OCI-M2 (cell line): ENCODE measurements around the gene TMPRSS11A.

Source experiments
- DNase-seq: peaks from one replicate; lab custom pipeline; 2025; ENCODE audit not compliant: unreplicated experiment; lab: John Stamatoyannopoulos, UW

TMPRSS11A gene, protein sequence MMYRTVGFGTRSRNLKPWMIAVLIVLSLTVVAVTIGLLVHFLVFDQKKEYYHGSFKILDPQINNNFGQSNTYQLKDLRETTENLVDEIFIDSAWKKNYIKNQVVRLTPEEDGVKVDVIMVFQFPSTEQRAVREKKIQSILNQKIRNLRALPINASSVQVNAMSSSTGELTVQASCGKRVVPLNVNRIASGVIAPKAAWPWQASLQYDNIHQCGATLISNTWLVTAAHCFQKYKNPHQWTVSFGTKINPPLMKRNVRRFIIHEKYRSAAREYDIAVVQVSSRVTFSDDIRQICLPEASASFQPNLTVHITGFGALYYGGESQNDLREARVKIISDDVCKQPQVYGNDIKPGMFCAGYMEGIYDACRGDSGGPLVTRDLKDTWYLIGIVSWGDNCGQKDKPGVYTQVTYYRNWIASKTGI

DNA sequence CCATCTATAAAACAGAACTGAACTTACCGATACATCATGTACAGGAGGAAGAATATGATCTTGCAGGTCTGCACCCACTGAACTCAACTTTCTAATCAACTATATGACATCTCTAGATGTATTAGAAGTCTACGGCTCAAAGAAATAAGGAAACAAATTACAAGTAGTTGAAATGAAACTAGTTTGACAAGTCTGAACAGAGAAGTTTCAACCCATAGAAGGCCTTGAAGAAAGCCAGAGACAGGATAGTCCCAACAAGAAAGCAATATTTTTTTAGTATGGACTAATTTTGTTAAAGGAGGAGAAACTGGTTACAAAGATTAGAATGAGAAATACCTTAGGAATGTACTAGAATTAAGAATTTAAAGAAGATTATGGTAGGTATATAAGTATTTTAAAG lies at the start of gene TMPRSS11A:
Gene TMPRSS11A (minus strand): TSS at position 138 of the 400 bp plus-strand sequence. CDS start 100 bp downstream, at position 38.
- DNase-seq = no peak

DNA sequence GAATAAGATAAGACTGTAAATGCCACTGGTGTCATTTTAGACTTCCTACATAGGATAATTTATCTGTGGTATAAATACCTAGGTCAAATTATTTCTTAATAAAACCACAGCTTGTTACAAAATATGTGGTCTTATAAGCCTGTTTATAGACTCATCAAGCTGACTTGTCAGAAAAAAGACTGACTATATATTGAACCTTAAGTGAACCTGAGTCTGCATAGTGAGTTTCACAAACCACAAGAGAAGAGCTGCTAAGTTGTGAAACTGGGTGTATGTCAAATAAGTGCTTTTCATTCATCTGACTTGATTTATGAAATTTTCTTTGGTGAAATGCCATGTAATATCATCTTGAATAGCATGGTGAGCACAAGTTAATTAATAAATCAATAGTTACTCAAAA lies 48.4 kb upstream of the TMPRSS11A start:
- no peak for DNase-seq

DNA sequence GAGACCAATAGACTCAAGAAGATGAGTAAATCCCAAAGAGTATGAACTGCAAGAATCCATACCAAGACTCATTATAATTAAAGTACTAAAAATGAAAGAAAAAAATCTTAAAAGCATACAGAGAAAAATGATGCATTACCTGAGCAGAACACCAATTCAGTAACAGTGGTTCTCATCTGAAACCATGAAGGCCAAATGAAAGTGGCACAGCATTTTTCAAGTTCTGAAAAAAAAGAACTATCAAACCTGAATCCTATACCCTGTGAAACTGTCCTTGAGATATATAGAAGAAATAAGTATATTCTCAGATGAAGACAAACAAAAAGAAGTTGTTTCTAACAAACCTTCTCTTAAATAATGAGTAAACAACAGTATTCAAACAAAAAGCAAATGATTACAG lies 39.6 kb upstream of the TMPRSS11A start:
- no peak for DNase-seq

GRCh38 chr4:67996127-67996526 lies 32.8 kb upstream of the TMPRSS11A start:
- DNase-seq = no peak

DNA sequence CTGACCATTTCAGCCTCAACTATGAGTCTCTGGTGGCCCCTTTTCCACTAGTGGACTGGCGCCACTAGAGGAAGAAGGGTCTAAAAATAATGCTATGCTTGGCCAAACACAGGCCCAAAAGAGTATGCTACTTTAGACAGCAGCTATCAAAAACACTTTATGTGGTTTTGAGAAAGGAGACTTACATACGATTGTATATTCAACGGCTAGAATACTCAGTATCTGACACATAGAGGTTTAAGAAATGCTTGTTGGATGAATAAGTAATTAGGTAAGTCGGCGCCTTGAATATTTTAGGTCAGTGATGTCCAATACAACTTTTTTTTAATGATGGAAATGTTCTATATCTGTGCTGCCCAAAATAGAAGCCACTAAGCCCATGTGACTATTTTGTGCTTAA lies 25.7 kb upstream of the TMPRSS11A start:
- DNase-seq = no peak

DNA sequence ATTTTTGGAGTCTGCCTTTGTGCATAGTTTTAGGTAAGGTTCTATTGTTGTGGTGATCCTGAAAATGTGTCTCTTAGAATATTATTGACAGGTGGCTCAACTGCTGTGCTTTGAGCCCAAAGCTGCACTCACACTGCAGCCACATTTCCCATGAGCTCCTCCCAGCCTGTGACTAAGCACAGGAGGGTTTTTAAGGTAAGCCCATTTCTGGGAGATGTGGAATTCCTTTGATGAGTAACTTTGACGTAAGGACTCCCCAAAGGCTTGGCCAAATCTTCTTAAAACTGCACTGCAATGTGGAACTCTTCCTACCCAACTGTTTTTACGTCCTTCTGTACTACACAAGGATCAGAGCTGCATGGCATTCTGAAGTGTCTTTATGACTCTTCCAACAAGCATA lies 20.0 kb upstream of the TMPRSS11A start:
- no peak for DNase-seq

DNA sequence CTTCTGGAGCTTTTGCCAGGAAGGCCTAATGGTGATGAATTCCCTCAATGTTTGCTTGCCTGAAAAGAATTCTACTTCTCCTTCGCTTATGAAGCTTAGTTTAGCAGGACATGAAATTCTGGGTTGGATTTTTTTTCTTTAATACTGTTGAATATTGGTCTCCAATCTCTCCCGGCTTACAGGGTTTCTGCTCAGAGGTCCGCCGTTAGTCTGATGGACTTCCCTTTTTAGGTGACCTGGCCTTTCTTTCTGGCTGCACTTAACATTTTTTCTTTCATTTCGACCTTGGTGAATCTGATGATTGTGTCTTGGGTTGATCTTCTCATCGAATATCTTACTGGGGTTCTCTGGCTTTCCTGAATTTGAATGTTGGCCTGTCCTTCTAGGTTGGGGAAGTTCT lies 17.2 kb upstream of the TMPRSS11A start:
- DNase-seq = no peak

- no peak for DNase-seq
These were observed 10.3 kb upstream of the TMPRSS11A start for GRCh38 chr4:67973608-67974007.

DNA sequence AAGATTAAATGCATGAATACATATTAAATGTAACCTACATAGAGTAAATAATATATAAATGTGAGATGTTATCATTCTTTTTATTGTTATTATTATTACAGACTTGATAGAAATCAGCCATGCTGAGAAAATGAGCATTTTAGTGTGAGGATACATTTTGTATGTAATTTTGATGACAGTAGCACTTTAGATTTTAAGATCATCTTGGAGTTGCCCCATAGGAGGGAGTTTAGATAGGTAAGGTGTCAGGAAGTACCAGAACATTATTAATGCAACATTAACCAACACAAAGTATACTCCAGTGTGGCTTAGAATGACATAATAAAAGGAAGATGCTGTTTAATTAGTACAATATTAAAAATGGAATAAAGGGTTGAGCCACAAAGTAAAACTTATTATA lies 8.4 kb downstream of the TMPRSS11A start:
- DNase-seq = no peak

- DNase-seq = no peak
These were observed 22.2 kb downstream of the TMPRSS11A start for GRCh38 chr4:67941074-67941473.

DNA sequence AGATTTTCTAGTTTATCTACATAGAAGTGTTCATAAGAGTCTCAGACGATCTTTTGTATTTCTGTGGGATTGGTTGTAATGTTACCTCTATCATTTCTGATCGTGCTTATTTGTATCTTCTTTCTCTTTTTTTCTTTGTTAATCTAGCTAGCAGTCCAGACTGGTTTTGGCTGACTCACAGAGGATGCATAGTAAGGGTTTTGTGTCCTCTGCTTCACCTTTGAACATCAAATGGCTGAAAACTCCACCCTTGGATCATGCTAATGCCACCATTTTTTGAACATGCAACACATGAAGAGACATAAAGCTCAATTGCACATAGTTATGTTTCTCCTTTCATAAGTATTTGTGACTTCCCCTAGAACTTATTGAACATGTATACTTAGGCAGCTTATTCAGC lies 22.8 kb downstream of the TMPRSS11A start:
- DNase-seq = no peak

DNA sequence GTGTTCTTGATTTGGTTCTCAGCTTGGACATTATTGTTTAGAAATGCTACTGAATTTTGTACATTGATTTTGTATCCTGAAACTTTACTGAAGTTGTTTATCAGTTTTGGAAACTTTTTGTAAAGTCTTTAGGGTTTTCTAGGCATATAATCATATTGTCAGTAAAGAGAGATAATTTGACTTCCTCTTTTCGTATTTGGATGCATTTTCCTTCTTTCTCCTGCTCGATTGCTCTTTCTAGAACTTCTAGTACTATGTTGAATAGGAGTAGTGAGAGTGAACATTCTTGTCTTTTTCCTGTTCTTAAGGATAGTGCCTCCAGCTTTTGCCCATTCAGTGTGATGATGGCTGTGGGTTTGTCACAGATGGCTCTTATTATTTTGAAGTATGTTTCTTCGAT lies 24.1 kb downstream of the TMPRSS11A start:
- DNase-seq = peak; percentile 8

- no peak for DNase-seq
These were observed 27.4 kb downstream of the TMPRSS11A start for GRCh38 chr4:67935888-67936287.

DNA sequence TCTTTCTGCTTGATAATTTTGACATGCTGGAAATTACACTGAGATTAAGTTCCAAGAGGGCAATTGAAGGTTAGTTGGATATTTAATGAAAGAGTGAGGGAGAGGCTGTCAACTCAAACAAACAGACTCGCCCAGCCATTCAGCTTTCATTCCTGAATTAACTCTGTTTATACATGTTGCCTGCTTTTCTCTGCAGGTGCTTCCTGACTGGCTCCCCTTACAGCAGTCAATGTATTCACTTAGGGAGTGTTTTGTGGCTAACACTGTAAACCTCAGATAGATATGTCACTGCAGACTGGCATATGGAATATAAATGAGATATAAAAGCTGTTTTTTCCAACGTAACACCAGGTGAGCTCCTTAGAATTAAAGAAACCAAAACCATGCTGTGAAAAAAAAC lies 28.7 kb downstream of the TMPRSS11A start:
- no peak for DNase-seq

- DNase-seq = no peak
These were observed 29.5 kb downstream of the TMPRSS11A start for GRCh38 chr4:67933755-67934154.

DNA sequence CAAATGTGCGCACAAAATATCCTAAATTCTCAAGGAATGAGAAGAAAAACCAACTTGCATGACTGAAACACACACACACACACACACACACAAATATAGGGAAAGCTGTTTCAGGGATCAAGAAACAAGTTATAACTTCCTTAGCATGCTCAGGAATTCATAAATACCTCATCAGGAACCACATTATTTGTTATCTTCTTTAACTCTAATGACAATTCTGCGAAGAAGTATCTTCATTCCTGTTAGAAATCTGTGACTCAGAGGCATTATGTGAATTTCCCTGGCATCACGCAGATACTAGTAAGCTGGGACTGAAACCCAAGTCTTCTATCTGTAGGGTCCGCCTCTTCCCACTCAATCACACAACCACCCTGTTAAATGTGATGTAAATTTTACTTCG lies 30.3 kb downstream of the TMPRSS11A start:
- DNase-seq = no peak

- DNase-seq = no peak
These were observed 32.0 kb downstream of the TMPRSS11A start for GRCh38 chr4:67931256-67931655.

GRCh38 chr4:67929426-67929825 lies 33.9 kb downstream of the TMPRSS11A start:
- DNase-seq = no peak

GRCh38 chr4:67928546-67928945 lies 34.7 kb downstream of the TMPRSS11A start:
- DNase-seq = no peak

DNA sequence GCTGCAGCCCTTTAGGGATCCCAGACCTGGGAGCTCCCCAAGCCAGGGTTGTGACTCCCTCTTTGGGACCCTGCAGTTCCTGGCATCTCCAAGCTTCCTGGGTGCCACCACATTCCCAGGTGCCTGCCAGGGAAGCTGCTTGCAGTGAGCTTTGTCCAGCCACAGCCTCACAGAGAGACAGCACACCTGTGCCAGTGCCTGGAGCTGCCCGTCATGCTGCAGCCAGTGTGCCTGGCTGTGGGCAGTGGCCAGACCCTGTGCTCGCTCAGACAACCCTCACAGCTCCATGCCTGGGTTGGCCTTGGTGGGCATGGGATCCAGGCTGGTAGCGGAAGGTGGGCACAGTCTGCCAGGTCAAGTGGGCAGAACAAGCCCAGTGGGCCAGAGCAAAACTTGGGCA lies 36.0 kb downstream of the TMPRSS11A start:
- DNase-seq = no peak

DNA sequence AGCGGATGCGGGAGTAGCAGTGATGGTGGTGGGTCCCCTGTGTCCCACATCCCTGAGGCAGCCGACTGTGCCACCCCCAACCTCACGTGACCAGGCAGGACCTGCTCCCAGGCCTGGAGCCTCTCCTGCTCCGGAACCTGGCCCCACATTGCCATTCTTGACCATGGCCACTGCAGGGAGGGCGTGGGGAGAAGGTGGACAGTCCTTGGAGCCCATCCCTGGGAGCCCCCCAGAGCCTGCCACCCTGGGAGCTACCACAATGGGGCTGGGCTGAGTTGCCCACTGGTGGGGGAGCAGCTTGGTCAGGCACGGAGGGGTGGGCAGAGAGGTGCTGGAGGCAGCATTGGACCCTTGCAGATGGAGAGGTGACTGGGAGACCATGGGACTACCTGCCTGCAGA lies 36.8 kb downstream of the TMPRSS11A start:
- DNase-seq = no peak

GRCh38 chr4:67922697-67923096 lies 40.6 kb downstream of the TMPRSS11A start:
- no peak for DNase-seq

DNA sequence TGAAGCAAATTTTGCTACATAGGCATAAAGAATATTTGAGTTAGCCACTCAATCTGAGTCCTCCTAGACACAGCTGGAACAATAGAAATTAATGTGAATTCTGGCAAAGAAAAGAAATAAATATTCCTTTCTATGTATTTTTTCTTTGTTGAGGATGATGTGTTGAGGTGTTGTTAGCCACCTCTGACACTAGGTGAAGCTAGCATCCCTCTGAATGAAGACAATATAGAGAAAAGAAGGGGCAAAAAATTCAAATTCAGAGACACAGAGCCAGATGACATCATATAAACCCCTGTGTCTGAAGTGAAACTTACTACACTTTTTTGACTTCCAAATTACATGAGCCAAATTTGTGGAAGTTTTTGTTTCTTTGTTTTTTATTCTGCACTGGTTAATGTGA lies 44.9 kb downstream of the TMPRSS11A start:
- no peak for DNase-seq
